ENCODE data around the gene ACSS1.

ACSS1 gene

GRCh38 chr20:25057234-25058050 is 497 bp downstream of the ACSS1 start:
- no peak for FAIRE-seq

- no peak for FAIRE-seq
These were observed 1.2 kb downstream of the ACSS1 start for GRCh38 chr20:25056690-25057233.

GRCh38 chr20:25055711-25056495 is 2.0 kb downstream of the ACSS1 start:
- FAIRE-seq: no peak

- FAIRE-seq: no peak
These were observed 2.8 kb downstream of the ACSS1 start for GRCh38 chr20:25054995-25055629.

- no peak for FAIRE-seq
These were observed 3.7 kb downstream of the ACSS1 start for GRCh38 chr20:25054096-25054820.

- no peak for FAIRE-seq
These were observed 4.5 kb downstream of the ACSS1 start for GRCh38 chr20:25053255-25054031.

- no peak for FAIRE-seq
These were observed 5.4 kb downstream of the ACSS1 start for GRCh38 chr20:25052255-25053194.

GRCh38 chr20:25051386-25052155 is 6.4 kb downstream of the ACSS1 start:
- no peak for FAIRE-seq

- FAIRE-seq: no peak
These were observed 7.2 kb downstream of the ACSS1 start for GRCh38 chr20:25050501-25051350.

- FAIRE-seq: no peak
These were observed 7.9 kb downstream of the ACSS1 start for GRCh38 chr20:25050082-25050481.

- no peak for FAIRE-seq
These were observed 8.5 kb downstream of the ACSS1 start for GRCh38 chr20:25049261-25050060.

- FAIRE-seq: no peak
These were observed 9.4 kb downstream of the ACSS1 start for GRCh38 chr20:25048519-25048952.

- FAIRE-seq: no peak
These were observed 10.2 kb downstream of the ACSS1 start for GRCh38 chr20:25047766-25048165.

GRCh38 chr20:25046736-25047666 is 10.9 kb downstream of the ACSS1 start:
- FAIRE-seq: no peak

- no peak for FAIRE-seq
These were observed 11.7 kb downstream of the ACSS1 start for GRCh38 chr20:25046181-25046641.

GRCh38 chr20:25045343-25045712 is 12.6 kb downstream of the ACSS1 start:
- no peak for FAIRE-seq

All from G401.6 (cell line).